ENCODE results near the gene TCTN1.

DNA sequence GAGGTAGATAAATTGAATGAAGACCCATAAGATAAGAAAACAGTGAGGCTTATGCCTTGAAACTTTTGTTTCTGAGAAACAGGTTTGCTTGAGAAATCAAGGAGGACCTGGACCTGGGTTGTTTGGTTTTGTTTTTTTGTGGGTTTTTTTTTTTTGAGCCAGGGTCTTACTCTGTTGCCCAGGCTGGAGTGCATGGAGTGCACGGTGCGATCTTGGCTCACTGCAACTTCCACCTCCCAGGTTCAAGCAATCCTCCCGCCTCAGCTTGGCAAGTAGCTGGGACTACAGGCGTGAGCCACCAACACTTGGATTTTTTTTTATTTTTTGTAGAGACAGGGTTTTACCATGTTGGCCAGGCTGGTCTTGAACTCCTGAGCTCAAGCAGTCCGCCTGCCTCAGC, 21.9 kb upstream of the TCTN1 start:
- no peak for TF ChIP-seq POLR2A (IDR thresholded peaks at IDR 0.05)
- no peak for TF ChIP-seq CTCF (IDR thresholded peaks at IDR 0.05)
- TF ChIP-seq EP300 (IDR thresholded peaks at IDR 0.05): no peak

Measured in tibial nerve (tissue), 4 donors.